Spinal cord (tissue), 10 donors: ENCODE data around the gene DTNBP1. TPM values are rescaled to one million over a fixed set of nuclear protein-coding genes. Genes with fewer than 3 reads are reported as not detected.

Experiments
- DNase-seq, 6 donors: peaks; one replicate each; pipeline versions ENCODE4 v3.0.0 to v3.0.0-alpha.2; 2013 to 2015; ENCODE audit warnings: low spot score in 6 of 6, low read depth in 4 of 6
- H3K27ac ChIP-seq: one replicate; pipeline ENCODE4 v1.5.1; 2013; ENCODE audit warnings: low read depth, low read length, control low read depth
- H3K27me3 ChIP-seq: one replicate; pipeline ENCODE4 v1.6.1; 2013; ENCODE audit warnings: low read length; ENCODE audit not compliant: control insufficient read depth, insufficient read depth
- H3K36me3 ChIP-seq: one replicate; pipeline ENCODE4 v1.6.1; 2013; ENCODE audit warnings: low read length; ENCODE audit not compliant: control insufficient read depth, insufficient read depth
- H3K4me1 ChIP-seq: one replicate; pipeline ENCODE4 v1.6.1; 2013; ENCODE audit warnings: low read length; ENCODE audit not compliant: control insufficient read depth, insufficient read depth
- H3K4me3 ChIP-seq: one replicate; pipeline ENCODE4 v1.5.1; 2013; ENCODE audit warnings: low read depth, low read length, control low read depth
- H3K9me3 ChIP-seq: one replicate; pipeline ENCODE4 v1.6.1; 2013; ENCODE audit warnings: low read length; ENCODE audit not compliant: control insufficient read depth, insufficient read depth
- WGBS: methylation state at CpG from one replicate; pipeline ENCODE4 v1.1.5; 2013; ENCODE audit warnings: missing lambda C conversion rate; ENCODE audit not compliant: insufficient coverage; 5-methylcytosine and 5-hydroxymethylcytosine counted together
- polyA plus RNA-seq, 2 donors: library from polyadenylated mRNA; unstranded; fragments of 120-200 nt; gene quantifications; one replicate each; pipeline ENCODE4 v1.2.1, GENCODE V29; 2013; ENCODE audit not compliant: insufficient read length in 2 of 2
- total RNA-seq, 2 donors: library from RNA; depleted of rRNA in 1 of 2; stranded (reverse); fragments of 120-200 nt in 1 of 2; fragments of >200 nt in 1 of 2; gene quantifications; one replicate each; pipeline versions ENCODE4 v1.2.3 to v1.2.4, GENCODE V29; 2013 to 2014
- donor health status: healthy.

Gene DTNBP1
- total and polyA plus RNA-seq, 4 donors: 12.7 to 47.9 (median 33.8) TPM

DNA sequence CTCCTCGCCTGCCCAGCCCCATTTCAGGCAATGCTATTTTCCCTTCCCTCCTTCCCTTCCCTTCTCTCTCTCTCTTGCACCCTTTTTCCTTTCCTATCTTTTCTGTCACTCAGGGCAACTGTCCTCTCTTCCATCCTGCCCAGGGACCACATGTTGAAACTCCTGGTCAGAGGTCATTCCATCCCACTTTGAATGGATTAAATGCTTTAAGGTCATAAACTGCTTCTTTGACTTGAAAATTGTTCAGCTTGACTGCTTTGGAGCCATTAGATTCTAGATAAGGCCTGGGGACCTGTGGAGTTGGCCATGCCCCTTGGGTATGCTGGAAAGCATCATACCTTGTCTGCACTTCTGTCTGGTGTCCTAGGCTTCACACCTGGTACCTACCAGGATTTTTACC, 106.1 kb downstream of the DTNBP1 start:
- Histone ChIP-seq H3K9me3 (no peaks in the 10 kb centered on the region), H3K4me1 (peaks cover 1% of the 10 kb centered on the region), H3K27ac (no peak overlapping the region), H3K36me3 (no peaks in the 10 kb centered on the region), H3K4me3 (no peak overlapping the region), H3K27me3 (no peaks in the 10 kb centered on the region)
- 100% methylated on average over 1 of the region's 1 CpG for WGBS
- no peak for DNase-seq

DNA sequence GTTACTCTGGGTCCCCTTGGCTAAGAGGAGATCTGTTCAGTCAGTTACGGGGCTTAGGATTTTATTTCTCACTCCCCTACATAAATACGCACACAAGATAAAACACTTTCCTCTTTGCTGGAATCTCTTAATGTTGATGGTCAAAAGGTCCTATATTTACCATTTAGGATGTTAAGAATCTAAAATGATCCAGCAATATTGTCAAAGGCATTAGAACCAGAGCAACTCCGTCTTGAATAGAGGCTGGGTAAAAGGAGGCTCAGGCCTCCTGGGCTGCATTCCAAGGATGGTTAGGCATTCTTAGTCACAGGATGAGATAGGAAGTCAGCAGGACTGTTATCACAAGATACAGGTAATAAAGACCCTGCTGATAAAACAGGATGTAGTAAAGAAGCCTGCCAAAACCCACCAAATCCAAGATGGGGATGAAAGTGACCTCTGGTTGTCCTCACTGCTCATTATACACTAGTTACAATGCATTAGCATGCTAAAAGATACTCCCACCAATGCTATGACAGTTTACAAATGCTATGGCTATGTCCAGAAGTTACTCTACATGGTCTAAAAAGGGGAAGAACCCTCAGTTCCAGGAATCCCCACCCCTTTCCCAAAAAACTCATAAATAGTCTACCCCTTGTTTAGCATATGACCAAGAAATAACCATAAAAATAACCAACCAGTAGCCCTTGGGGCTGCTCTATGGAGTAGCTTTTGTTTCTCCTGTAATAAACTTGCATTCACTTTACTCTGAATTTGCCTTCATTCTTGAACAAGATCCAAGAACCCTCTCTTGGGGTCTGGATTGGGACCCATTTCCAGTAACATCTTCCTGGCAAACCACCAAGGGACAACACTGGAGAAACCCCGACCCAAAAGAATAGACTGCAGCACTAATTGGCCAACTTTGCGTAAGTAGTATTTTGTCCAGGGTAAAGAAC, 107.5 kb downstream of the DTNBP1 start:
- Histone ChIP-seq H3K36me3 (no peaks in the 10 kb centered on the region), H3K4me3 (no peak overlapping the region), H3K4me1 (peaks cover 7% of the 10 kb centered on the region), H3K27me3 (no peaks in the 10 kb centered on the region), H3K27ac (no peak overlapping the region), H3K9me3 (no peaks in the 10 kb centered on the region)
- peak in 1 of 6 donors; percentile 13 for DNase-seq
- 62% methylated on average over 2 of the region's 5 CpGs for WGBS

DNA sequence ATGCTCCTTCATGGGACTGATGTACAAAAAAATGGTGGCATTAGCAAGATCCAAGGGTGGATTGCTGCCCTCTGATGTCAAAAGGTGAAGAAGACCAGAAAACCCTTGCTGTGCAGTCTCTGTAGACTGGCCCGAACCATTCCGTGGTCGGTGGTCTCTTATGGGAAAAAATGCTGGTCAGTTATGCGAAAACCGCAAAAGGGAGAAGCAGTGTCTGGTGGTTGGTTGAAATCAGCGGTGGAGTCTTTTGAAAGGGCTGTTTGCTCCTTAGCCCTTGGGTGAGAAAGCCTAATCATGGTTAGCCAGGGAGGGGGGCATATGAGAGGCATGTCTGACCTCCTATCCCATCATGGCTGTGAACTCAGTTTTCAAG, 108.1 kb downstream of the DTNBP1 start:
- DNase-seq: no peak
- 96% methylated on average over 6 of the region's 6 CpGs for WGBS

DNA sequence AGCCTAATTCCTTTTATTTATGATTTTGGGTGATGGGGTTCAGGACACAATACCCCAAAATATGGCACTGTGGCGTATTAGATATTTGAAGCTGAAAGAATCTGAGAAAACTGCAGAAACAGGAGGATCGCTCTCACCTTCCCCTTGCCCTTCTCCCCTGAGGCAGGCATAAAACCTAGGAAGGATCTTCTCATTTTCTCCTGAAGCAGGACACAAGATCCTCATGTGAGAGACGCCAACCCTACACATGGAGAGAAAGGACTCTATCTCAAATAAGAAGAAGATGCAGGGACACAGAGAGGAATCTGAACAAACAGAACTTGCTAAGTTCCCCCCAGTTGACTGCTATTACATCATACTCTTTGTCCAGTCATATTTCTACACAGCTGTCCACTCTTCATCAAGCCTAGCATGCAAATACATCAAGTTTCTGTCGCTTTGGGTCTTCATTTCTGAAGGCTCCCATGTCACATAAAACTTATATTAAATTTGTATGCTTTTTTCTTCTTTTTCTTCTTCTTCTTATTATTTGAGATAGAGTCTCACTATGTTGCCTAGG, 109.0 kb downstream of the DTNBP1 start:
- 93% methylated on average over 2 of the region's 4 CpGs for WGBS

More for the DNA sequence above, 108.1 kb downstream of the DTNBP1 start:
- no peaks in the 10 kb centered on the region for H3K36me3 ChIP-seq
- H3K27me3 ChIP-seq: no peaks in the 10 kb centered on the region
- H3K4me1 ChIP-seq: peaks cover 9% of the 10 kb centered on the region
- H3K27ac ChIP-seq: no peak overlapping the region
- no peaks in the 10 kb centered on the region for H3K9me3 ChIP-seq
- H3K4me3 ChIP-seq: no peak overlapping the region

DNA sequence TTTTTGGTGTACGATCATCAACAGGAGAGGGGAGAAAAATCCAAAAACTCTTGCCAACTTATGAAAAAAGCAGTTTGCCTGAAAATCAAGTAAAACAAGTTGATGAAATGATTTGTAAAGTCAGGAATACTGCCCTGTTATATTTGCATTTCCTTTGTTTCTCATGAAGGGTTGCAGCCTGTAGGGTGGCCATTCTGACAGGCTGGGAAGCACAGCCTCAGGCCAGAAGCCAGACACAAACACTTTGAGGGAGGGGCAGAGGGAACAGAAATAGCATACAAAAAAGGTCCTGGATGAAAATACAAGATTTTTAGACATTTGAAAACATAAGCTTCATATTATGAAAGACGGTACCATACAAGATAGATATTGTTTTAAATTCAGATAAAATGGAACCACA, 109.8 kb downstream of the DTNBP1 start:
- Histone ChIP-seq H3K27ac (no peak overlapping the region), H3K36me3 (no peaks in the 10 kb centered on the region), H3K4me1 (peaks cover 13% of the 10 kb centered on the region), H3K9me3 (no peaks in the 10 kb centered on the region), H3K4me3 (no peak overlapping the region), H3K27me3 (no peaks in the 10 kb centered on the region)
- no CpG with 5 or more reads among the region's 2 CpGs for WGBS
- DNase-seq: no peak

More for the DNA sequence above, 109.0 kb downstream of the DTNBP1 start:
- no peak for DNase-seq
- Histone ChIP-seq H3K36me3 (no peaks in the 10 kb centered on the region), H3K27ac (no peak overlapping the region), H3K4me3 (no peak overlapping the region), H3K4me1 (peaks cover 13% of the 10 kb centered on the region), H3K27me3 (no peaks in the 10 kb centered on the region), H3K9me3 (no peaks in the 10 kb centered on the region)

DNA sequence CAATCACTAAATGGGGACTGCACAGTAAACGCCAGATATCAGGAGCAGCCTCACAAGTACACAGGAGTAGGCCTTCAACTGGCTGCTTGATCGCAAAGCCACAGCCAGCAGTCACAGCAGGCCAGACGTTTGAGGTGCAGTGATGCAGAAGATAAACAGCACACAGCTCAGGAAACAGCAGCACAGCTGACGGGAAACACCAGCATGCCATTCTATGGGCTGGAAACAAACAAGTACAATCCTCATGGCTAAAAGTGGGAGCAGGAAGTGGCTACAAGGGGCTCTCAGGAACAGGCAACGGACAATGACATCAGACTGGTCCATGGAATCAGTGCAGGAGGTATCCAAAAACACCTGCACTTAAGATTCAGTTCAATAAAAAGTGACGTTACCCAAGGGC, 111.0 kb downstream of the DTNBP1 start:
- no peak overlapping the region for H3K4me3 ChIP-seq
- DNase-seq: peak in 2 of 6 donors; percentile 29 to 73
- H3K36me3 ChIP-seq: no peaks in the 10 kb centered on the region

DNA sequence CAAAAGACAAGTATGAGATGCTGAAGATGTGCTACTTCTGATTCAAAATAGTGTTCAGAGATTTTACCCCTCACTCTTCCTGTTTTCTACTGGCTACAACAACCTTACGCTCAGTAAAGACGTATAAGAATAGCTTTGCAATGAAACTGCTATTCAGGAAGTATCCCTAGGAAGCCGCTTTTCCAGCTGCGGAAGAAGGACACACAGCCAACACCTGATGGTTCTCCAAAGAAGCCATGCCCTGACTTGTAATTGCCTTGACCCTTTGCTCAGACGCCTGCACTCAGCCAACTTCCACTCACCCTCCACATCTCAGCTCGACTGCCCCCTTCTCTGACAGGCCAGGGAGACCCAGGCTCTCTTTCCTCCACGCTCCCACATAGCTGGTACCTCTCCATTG, 111.6 kb downstream of the DTNBP1 start:
- WGBS: 73% methylated on average over 6 of the region's 7 CpGs
- Histone ChIP-seq H3K36me3 (no peaks in the 10 kb centered on the region), H3K27ac (no peak overlapping the region), H3K4me3 (no peak overlapping the region), H3K9me3 (no peaks in the 10 kb centered on the region), H3K4me1 (peaks cover 13% of the 10 kb centered on the region), H3K27me3 (no peaks in the 10 kb centered on the region)
- DNase-seq: no peak

More for the DNA sequence above, 111.0 kb downstream of the DTNBP1 start:
- no peaks in the 10 kb centered on the region for H3K9me3 ChIP-seq
- no peak overlapping the region for H3K27ac ChIP-seq
- WGBS: 30% methylated on average over 6 of the region's 6 CpGs
- no peaks in the 10 kb centered on the region for H3K27me3 ChIP-seq
- peaks cover 13% of the 10 kb centered on the region for H3K4me1 ChIP-seq

DNA sequence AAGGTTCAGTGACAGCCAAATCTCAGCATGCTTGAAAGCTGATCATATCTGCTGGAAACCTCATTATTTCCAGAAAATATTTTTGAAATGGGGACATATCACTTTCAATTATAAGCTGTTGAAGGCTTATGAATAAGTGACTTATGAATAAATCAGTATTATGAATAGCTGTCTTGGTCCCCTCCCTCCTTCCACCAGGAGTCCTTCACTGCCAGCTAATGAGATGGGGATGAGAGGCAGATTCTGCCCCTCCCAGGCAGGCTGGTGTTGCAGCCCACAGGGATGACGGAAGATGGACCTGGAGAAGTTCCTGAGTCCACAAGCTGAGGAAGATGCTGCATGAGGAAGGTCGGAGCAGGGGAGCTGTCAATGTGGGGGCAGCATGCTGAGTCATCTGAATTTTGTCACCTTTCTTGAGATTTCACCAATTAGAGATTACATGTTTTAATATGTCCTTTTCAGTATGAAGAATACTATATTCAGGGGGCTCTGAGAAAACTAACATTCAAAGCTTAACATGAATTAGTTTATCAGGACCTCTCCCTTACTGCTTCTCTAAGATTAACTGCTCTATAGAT, 112.2 kb downstream of the DTNBP1 start:
- no peak overlapping the region for H3K4me3 ChIP-seq
- no peak for DNase-seq
- no peak overlapping the region for H3K27ac ChIP-seq
- H3K36me3 ChIP-seq: no peaks in the 10 kb centered on the region
- H3K9me3 ChIP-seq: no peaks in the 10 kb centered on the region
- WGBS: 43% methylated on average over 2 of the region's 2 CpGs
- H3K27me3 ChIP-seq: no peaks in the 10 kb centered on the region
- H3K4me1 ChIP-seq: peaks cover 13% of the 10 kb centered on the region

DNA sequence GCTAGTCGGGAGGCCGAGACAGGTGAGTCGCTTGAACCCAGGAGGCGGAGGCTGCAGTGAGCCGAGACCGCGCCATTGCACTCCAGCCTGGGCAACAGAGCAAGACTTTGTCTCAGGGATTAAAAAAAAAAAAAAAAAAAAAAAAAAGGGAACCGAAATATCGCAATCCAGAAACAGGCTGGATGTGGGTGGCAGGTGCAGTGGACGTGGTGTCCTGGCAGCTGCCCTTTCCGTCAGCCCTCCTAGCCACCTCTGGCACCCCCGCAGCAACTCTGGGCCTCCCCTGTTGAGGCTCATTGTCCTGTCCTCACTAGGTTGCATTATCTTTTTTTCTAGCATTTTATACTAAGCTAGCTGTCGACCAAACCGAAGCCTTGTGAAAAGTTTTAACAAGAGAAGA, 113.5 kb downstream of the DTNBP1 start:
- DNase-seq: no peak
- no peak overlapping the region for H3K4me3 ChIP-seq
- H3K27me3 ChIP-seq: no peaks in the 10 kb centered on the region
- no peaks in the 10 kb centered on the region for H3K36me3 ChIP-seq
- 96% methylated on average over 5 of the region's 14 CpGs for WGBS
- H3K4me1 ChIP-seq: peaks cover 13% of the 10 kb centered on the region
- H3K9me3 ChIP-seq: no peaks in the 10 kb centered on the region
- no peak overlapping the region for H3K27ac ChIP-seq
